NT2/D1 (cell line): ENCODE results near the gene RETSAT.
"Not testable (repeated sequence)": the region's sequence is repeated elsewhere in the genome, so short reads cannot be mapped to it uniquely, and the experiment has no call there.

Source experiments
- SUZ12 ChIP-seq: IDR thresholded peaks from 2 replicates; pipeline ENCODE4 v1.6.1; 2011; ENCODE audit not compliant: insufficient read length, insufficient read depth; ENCODE audit errors: extremely low read depth
- ZNF274 ChIP-seq: IDR thresholded peaks from 2 replicates; pipeline ENCODE4 v1.6.1; 2011; ENCODE audit warnings: mild to moderate bottlenecking, low read depth, low read length

GRCh38 chr2:85383151-85383550, 28.8 kb upstream of the RETSAT start:
- TF ChIP-seq ZNF274, SUZ12: not testable (repeated sequence)
